ENCODE measurements around the gene INPP5A. TPM values are rescaled to one million over a fixed set of nuclear protein-coding genes. Genes with fewer than 3 reads are reported as not detected.

Gene INPP5A
- total RNA-seq, 1 donor from 2014 or later, result 45.2 TPM

DNA sequence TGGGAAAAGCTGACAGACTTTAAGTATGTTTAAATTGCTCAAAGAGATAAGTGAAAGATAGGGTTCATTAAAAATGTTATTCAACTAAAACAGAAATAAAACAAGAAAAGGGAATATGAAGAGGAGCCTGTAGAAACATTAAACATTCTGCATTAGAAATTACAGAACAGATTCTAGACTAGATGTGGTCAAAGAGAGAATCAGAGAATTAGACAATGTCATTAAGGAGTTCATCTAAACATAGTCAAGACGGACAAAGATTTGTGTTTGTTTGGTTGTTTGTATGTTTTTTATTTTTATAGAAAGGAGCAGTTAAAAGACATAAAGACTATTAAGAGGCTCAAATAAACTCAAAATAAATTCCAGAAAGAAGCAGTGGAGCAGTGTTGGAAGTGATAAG lies 168.4 kb downstream of the INPP5A start:
- peaks cover 13% of the 10 kb centered on the region for H3K27me3 Mint-ChIP-seq (ENCODE audit: unreplicated experiment)
- TF ChIP-seq, protein P1, sequence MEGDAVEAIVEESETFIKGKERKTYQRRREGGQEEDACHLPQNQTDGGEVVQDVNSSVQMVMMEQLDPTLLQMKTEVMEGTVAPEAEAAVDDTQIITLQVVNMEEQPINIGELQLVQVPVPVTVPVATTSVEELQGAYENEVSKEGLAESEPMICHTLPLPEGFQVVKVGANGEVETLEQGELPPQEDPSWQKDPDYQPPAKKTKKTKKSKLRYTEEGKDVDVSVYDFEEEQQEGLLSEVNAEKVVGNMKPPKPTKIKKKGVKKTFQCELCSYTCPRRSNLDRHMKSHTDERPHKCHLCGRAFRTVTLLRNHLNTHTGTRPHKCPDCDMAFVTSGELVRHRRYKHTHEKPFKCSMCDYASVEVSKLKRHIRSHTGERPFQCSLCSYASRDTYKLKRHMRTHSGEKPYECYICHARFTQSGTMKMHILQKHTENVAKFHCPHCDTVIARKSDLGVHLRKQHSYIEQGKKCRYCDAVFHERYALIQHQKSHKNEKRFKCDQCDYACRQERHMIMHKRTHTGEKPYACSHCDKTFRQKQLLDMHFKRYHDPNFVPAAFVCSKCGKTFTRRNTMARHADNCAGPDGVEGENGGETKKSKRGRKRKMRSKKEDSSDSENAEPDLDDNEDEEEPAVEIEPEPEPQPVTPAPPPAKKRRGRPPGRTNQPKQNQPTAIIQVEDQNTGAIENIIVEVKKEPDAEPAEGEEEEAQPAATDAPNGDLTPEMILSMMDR (IDR thresholded peaks at IDR 0.05; ENCODE audit: unreplicated experiment), result no peak
- peaks cover 10% of the 10 kb centered on the region for H3K9me3 Mint-ChIP-seq (ENCODE audit: unreplicated experiment)
- peaks cover 2% of the 10 kb centered on the region for H3K4me1 Mint-ChIP-seq (ENCODE audit: unreplicated experiment)
- H3K4me3 Mint-ChIP-seq (ENCODE audit: unreplicated experiment), result peak overlapping the region; percentile 71
- H3K36me3 Mint-ChIP-seq (ENCODE audit: low read depth, unreplicated experiment), result peaks cover 48% of the 10 kb centered on the region
- H3K27ac Mint-ChIP-seq (ENCODE audit: unreplicated experiment), result no peak overlapping the region
- DNase-seq (ENCODE audit: low spot score), result no peak

DNA sequence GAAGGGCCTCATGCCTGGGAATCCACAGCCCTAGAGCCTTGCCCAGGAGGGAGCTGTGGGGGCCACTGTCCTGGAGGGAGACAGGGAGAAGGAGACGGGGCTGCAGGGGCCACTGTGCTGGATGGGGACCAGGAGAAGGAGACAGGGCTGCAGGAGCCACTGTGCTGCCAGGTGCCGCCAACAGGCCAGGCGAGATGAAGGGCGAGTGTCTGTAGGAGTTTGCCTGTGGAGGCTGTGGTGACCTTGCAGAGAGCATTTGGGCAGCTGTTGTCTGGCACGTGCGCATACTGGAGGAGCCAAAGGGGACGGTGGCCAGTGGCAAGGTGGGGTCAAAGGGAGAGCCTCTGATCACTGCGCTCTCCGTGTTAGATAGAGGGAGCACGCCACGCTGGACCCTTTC lies 169.1 kb downstream of the INPP5A start:
- TF ChIP-seq, protein P1 (IDR thresholded peaks at IDR 0.05; ENCODE audit: unreplicated experiment), result no peak
- Mint-ChIP-seq H3K4me1 (ENCODE audit: unreplicated experiment) (peaks cover 2% of the 10 kb centered on the region), H3K27me3 (ENCODE audit: unreplicated experiment) (peaks cover 14% of the 10 kb centered on the region), H3K9me3 (ENCODE audit: unreplicated experiment) (peaks cover 10% of the 10 kb centered on the region), H3K36me3 (ENCODE audit: low read depth, unreplicated experiment) (peaks cover 48% of the 10 kb centered on the region), H3K27ac (ENCODE audit: unreplicated experiment) (no peak overlapping the region), H3K4me3 (ENCODE audit: unreplicated experiment) (peak overlapping the region; percentile 71)
- DNase-seq (ENCODE audit: low spot score), result no peak

DNA sequence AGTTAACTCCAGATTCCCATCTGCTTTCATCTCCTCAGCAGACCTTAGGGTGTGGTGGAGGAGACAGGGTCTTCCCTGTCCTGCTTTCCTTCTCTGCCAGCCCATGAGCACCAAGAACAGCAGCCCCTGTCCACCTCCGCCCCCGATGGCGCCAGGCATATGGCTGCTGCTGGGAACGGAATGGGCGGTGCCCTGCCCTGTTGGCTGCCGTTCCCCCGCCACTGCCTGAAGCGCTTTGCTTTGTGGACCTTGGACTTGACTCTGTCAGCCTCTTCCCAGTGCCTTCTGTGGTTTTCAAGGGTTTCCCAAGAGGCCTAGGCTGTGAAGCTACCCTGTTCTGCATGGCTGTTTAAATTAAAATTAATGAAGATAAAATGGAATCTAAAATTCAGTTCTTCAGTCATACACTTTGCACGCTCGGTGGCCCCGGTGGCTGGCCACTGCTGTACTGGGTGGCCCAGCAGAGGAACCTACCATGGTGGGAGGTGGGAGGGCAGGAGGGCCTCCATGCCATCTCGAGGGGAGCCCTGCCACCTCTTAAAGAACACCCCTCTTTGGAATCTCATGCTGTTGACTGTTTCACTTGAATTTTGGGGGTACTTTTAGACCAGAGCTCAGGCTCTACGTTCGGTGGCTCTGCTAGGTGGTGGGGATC lies 169.7 kb downstream of the INPP5A start:
- TF ChIP-seq, protein P1 (IDR thresholded peaks at IDR 0.05; ENCODE audit: unreplicated experiment), result no peak
- H3K36me3 Mint-ChIP-seq (ENCODE audit: low read depth, unreplicated experiment), result peaks cover 48% of the 10 kb centered on the region
- DNase-seq (ENCODE audit: low spot score), result no peak
- peaks cover 18% of the 10 kb centered on the region for H3K27me3 Mint-ChIP-seq (ENCODE audit: unreplicated experiment)
- peaks cover 3% of the 10 kb centered on the region for H3K4me1 Mint-ChIP-seq (ENCODE audit: unreplicated experiment)
- peaks cover 10% of the 10 kb centered on the region for H3K9me3 Mint-ChIP-seq (ENCODE audit: unreplicated experiment)
- no peak overlapping the region for H3K27ac Mint-ChIP-seq (ENCODE audit: unreplicated experiment)
- peak overlapping the region; percentile 18 for H3K4me3 Mint-ChIP-seq (ENCODE audit: unreplicated experiment)

DNA sequence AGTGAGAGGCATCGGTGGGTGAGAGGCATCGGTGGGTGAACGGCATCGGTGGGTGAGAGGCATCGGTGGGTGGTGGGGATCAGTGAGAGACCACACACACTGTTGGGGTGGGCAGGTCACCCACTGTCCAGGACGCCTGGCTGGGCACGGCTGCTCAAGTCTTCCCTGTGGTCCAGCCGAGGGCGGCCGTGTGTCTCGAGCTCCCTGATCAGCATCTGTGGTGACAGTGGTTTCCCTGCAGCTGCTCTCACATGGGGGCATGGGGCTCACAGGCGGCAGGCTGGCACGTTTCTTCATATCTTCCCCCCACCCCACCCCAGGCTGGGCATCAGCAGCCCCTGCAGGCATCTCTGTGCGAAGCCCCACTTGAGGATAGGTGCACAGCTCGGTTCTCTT lies 170.2 kb downstream of the INPP5A start:
- Mint-ChIP-seq H3K27ac (ENCODE audit: unreplicated experiment) (no peak overlapping the region), H3K27me3 (ENCODE audit: unreplicated experiment) (peaks cover 22% of the 10 kb centered on the region), H3K9me3 (ENCODE audit: unreplicated experiment) (peaks cover 10% of the 10 kb centered on the region), H3K4me1 (ENCODE audit: unreplicated experiment) (peaks cover 8% of the 10 kb centered on the region), H3K4me3 (ENCODE audit: unreplicated experiment) (peak overlapping the region; percentile 18), H3K36me3 (ENCODE audit: low read depth, unreplicated experiment) (peaks cover 51% of the 10 kb centered on the region)
- no peak for DNase-seq (ENCODE audit: low spot score)
- TF ChIP-seq, protein P1 (IDR thresholded peaks at IDR 0.05; ENCODE audit: unreplicated experiment), result no peak

DNA sequence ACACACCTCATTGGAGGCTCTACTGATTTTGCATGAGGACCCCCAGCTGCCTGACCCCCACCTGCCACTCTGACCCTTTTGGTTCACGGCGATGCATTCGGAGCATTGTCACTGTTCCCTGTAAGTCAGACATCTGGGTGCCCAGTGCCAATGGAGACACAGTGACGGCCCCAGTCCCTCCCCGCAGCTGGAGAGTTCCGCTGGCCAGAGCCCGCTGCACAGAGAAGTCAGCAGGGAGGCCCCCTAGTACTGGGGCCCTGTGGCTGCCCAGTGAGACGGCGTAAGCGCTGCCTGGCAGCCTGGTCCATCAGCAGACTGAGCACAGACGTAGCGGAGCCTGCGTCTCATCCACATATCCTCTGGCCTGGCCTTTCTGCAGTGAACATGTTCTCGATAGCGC lies 170.9 kb downstream of the INPP5A start:
- TF ChIP-seq, protein P1 (IDR thresholded peaks at IDR 0.05; ENCODE audit: unreplicated experiment), result no peak
- Mint-ChIP-seq H3K36me3 (ENCODE audit: low read depth, unreplicated experiment) (peaks cover 52% of the 10 kb centered on the region), H3K9me3 (ENCODE audit: unreplicated experiment) (peaks cover 10% of the 10 kb centered on the region), H3K27me3 (ENCODE audit: unreplicated experiment) (peaks cover 24% of the 10 kb centered on the region), H3K4me3 (ENCODE audit: unreplicated experiment) (no peak overlapping the region), H3K4me1 (ENCODE audit: unreplicated experiment) (peaks cover 12% of the 10 kb centered on the region), H3K27ac (ENCODE audit: unreplicated experiment) (no peak overlapping the region)
- no peak for DNase-seq (ENCODE audit: low spot score)

Data from endothelial cell (in vitro differentiated cells).